Measurements from ENCODE around the gene C9orf153.

DNA sequence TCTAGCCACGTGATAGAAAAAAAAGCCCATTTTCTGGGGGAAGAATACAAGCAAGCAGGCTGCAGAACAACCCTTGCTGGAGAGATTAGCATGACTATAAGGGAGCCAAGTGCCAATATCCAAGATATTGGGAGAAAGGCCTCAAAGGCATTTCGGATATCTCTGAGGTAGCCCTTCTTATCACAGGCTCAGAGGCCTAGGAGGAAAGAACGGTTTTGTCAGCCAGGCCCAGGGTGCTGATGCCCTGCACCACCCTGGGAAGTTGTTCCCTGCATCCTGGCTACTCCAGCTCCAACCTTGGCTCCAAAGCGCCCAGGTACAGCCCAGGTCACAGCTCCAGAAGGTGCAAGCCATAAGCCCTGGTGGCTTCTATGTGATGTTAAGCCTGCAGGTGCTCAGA is 66.4 kb downstream of the C9orf153 start:
- TF ChIP-seq, protein P1, sequence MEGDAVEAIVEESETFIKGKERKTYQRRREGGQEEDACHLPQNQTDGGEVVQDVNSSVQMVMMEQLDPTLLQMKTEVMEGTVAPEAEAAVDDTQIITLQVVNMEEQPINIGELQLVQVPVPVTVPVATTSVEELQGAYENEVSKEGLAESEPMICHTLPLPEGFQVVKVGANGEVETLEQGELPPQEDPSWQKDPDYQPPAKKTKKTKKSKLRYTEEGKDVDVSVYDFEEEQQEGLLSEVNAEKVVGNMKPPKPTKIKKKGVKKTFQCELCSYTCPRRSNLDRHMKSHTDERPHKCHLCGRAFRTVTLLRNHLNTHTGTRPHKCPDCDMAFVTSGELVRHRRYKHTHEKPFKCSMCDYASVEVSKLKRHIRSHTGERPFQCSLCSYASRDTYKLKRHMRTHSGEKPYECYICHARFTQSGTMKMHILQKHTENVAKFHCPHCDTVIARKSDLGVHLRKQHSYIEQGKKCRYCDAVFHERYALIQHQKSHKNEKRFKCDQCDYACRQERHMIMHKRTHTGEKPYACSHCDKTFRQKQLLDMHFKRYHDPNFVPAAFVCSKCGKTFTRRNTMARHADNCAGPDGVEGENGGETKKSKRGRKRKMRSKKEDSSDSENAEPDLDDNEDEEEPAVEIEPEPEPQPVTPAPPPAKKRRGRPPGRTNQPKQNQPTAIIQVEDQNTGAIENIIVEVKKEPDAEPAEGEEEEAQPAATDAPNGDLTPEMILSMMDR (IDR thresholded peaks at IDR 0.05): no peak
- TF ChIP-seq ZFX (IDR thresholded peaks at IDR 0.05; ENCODE audit: borderline replicate concordance): no peak

All from 22Rv1 (cell line).